ENCODE measurements around the gene ZBTB11. TPM values are rescaled to one million over a fixed set of nuclear protein-coding genes. Genes with fewer than 3 reads are reported as not detected.

Gene ZBTB11
- total and polyA plus RNA-seq, 2 of the 13 experiments (the other 11 are each of a cell fraction or from before 2014, with no cell fraction given) = 5.9 to 18.1 TPM

DNA sequence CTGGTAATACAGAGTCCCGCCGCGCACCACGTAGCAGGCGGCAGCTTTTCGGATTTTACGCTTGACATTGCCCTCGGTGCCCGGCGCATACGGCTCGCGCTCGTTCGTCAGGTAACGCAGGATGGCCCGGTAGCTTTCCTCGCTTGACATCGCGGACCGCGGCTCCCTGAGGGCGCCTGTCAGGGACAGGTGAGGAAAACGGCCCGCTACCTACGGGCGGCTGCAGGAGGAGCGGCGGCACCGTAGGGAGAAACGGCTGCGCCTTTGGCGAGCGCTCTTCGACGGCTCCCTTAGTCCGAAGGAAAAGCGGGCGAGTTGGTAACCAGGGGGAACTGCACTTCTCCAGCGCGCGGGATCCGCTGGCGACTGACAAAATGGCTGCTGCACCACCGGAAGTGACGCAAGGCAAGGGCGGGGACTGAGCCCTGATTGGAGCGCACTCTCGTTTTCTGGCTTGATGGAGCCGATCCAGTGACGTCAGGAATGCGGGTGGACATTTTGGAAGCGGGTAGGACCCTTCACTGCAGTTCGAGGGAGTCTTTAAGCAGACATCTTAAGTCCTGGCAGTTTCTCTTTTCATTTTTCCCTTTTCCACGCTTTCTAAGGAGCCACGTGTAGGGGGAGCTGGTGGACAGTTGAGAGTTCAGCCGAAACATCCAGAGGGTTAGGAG is at the start of gene ZBTB11 (continued):
- TF ChIP-seq AKNA (CRISPR knock-in tag; IDR thresholded peaks at IDR 0.05; ENCODE audit: borderline replicate concordance) = peak; percentile 61; the same call in 1 of the 2 replicates
- TF ChIP-seq IRF2 (CRISPR knock-in tag; IDR thresholded peaks at IDR 0.05) = peak; percentile 97
- peak; percentile 99 for TF ChIP-seq YY1 (IDR thresholded peaks at IDR 0.05; ENCODE audit: insufficient read depth, insufficient replicate concordance, low read depth, low read length)
- no peak for TF ChIP-seq ESRRA (CRISPR knock-in tag; IDR thresholded peaks at IDR 0.05; ENCODE audit: low read depth)
- no peak for TF ChIP-seq ATAD3A (CRISPR knock-in tag; IDR thresholded peaks at IDR 0.05)
- no peak for TF ChIP-seq TOPORS (CRISPR knock-in tag; IDR thresholded peaks at IDR 0.05)
- no peak; the same call in 1 of the 2 replicates for TF ChIP-seq ZNF589 (CRISPR knock-in tag; conservative IDR thresholded peaks at IDR 0.05)
- TF ChIP-seq, protein P1, sequence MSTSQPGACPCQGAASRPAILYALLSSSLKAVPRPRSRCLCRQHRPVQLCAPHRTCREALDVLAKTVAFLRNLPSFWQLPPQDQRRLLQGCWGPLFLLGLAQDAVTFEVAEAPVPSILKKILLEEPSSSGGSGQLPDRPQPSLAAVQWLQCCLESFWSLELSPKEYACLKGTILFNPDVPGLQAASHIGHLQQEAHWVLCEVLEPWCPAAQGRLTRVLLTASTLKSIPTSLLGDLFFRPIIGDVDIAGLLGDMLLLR (CRISPR knock-in tag; IDR thresholded peaks at IDR 0.05) = no peak
- no peak for TF ChIP-seq SOX13 (IDR thresholded peaks at IDR 0.05)
- TF ChIP-seq SOX13 (CRISPR knock-in tag; conservative IDR thresholded peaks at IDR 0.05 in 1 of 2, IDR thresholded peaks at IDR 0.05 in 1 of 2) = peak in 1 of 2 experiments; percentile 25; a peak in 1 of 4 replicates
- TF ChIP-seq ZNF720 (CRISPR knock-in tag; IDR thresholded peaks at IDR 0.05) = no peak
- TF ChIP-seq PBX2 (CRISPR knock-in tag; IDR thresholded peaks at IDR 0.05) = peak; percentile 37; the same call in 1 of the 2 replicates
- no peak for TF ChIP-seq ZNF362 (CRISPR knock-in tag; IDR thresholded peaks at IDR 0.05; ENCODE audit: borderline replicate concordance)
- peak; percentile 83 for TF ChIP-seq ZFP41 (CRISPR knock-in tag; IDR thresholded peaks at IDR 0.05; ENCODE audit: borderline replicate concordance)
- peak; percentile 59 for TF ChIP-seq ZNF768 (CRISPR knock-in tag; IDR thresholded peaks at IDR 0.05)
- TF ChIP-seq NFE2L2 (IDR thresholded peaks at IDR 0.05; ENCODE audit: low read length) = 0 out of 2 replicates have a peak, but pooled peaks have one; percentile 2
- peak; percentile 29; the same call in 1 of the 2 replicates for TF ChIP-seq FOXK2 (IDR thresholded peaks at IDR 0.05)
- peak; percentile 49; the same call in 1 of the 2 replicates for TF ChIP-seq RELA (CRISPR knock-in tag; IDR thresholded peaks at IDR 0.05)
- TF ChIP-seq SRSF1 (optimal IDR thresholded peaks at IDR 0.05; ENCODE audit: low read depth, low read length) = no peak
- TF ChIP-seq, protein P2, sequence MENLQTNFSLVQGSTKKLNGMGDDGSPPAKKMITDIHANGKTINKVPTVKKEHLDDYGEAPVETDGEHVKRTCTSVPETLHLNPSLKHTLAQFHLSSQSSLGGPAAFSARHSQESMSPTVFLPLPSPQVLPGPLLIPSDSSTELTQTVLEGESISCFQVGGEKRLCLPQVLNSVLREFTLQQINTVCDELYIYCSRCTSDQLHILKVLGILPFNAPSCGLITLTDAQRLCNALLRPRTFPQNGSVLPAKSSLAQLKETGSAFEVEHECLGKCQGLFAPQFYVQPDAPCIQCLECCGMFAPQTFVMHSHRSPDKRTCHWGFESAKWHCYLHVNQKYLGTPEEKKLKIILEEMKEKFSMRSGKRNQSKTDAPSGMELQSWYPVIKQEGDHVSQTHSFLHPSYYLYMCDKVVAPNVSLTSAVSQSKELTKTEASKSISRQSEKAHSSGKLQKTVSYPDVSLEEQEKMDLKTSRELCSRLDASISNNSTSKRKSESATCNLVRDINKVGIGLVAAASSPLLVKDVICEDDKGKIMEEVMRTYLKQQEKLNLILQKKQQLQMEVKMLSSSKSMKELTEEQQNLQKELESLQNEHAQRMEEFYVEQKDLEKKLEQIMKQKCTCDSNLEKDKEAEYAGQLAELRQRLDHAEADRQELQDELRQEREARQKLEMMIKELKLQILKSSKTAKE (CRISPR knock-in tag; IDR thresholded peaks at IDR 0.05; ENCODE audit: borderline replicate concordance) = no peak

Data from HepG2 (cell line).